Stomach (tissue), 4 donors: ENCODE data around the gene CRISPLD2.

ENCODE experiments used
- CTCF ChIP-seq, 7 experiments: fragments of 450-650 bp in 4 of 7; fragments of 200-600 bp in 3 of 7; sonication (generic) in 3 of 7; IDR thresholded peaks; one replicate each; pipeline ENCODE4 v1.5.1; 2016 to 2019; ENCODE audit warnings: antibody characterized with exemption in 7 of 7, control low read depth in 2 of 7, mild to moderate bottlenecking in 1 of 7
- EP300 ChIP-seq: sonication (generic); formaldehyde crosslinking; IDR thresholded peaks from one replicate; pipeline ENCODE4 v1.6.1; 2017; ENCODE audit warnings: antibody characterized with exemption
- POLR2A ChIP-seq, 4 donors: fragments of 450-650 bp; IDR thresholded peaks; one replicate each; pipeline ENCODE4 v1.6.1; 2016; ENCODE audit warnings: antibody characterized with exemption in 4 of 4, control low read depth in 2 of 4, mild to moderate bottlenecking in 1 of 4, moderate library complexity in 1 of 4
- POLR2AphosphoS5 ChIP-seq, 3 donors: sonication (generic); formaldehyde crosslinking; IDR thresholded peaks; one replicate each; pipeline ENCODE4 v1.6.1; 2016; ENCODE audit warnings: antibody characterized with exemption in 3 of 3

- TF ChIP-seq CTCF (IDR thresholded peaks at IDR 0.05) (no peak), EP300 (no peak), POLR2A (IDR thresholded peaks at IDR 0.05) (no peak), POLR2AphosphoS5 (IDR thresholded peaks at IDR 0.05) (no peak)
Observed at GRCh38 chr16:84891149-84891795, 71.5 kb downstream of the CRISPLD2 start.
